ENCODE results near the gene MRPL28.

DNA sequence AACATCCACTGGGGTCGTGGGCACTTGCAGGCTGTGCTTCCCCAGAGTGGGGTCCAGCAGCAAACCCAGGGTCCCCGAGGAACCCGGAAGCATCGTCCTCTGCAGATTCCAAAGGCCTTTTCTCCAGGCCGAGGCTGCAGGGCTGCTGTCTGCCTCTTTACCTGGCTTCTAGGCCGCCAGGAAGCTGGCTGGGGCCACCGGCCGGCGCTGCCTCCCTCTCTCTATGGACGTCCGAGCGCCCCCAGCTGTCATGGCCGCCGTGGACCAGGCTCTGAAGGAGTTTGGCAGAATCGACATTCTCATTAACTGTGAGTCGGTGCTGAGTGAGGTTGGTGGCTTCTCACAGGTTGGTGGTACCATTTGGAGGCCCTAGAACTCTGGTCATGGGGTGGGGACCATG, 36.9 kb upstream of the MRPL28 start:
- TF ChIP-seq POLR2AphosphoS5 (IDR thresholded peaks at IDR 0.05; ENCODE audit: borderline replicate concordance, low read depth, low read length) = no peak
- no peak for TF ChIP-seq EZH2 (IDR thresholded peaks at IDR 0.05)
- no peak for TF ChIP-seq FOXP2 (optimal IDR thresholded peaks at IDR 0.05; ENCODE audit: control extremely low read depth, extremely low read length, insufficient read depth)
